Tibial artery (tissue), 4 donors: ENCODE data around the gene KCNH1.
"Not testable (repeated sequence)": the region's sequence is repeated elsewhere in the genome, so short reads cannot be mapped to it uniquely, and the experiment has no call there.

Experiments used
- DNase-seq, 2 donors: peaks; one replicate each; pipeline ENCODE4 v3.0.0-alpha.2; 2019
- H3K27ac ChIP-seq, 2 donors: fragments of 200-600 bp; sonication (generic) in 1 of 2; 1 replicate in 1 of 2; 2 replicates in 1 of 2; pipeline ENCODE4 v1.5.1; 2018 to 2019; ENCODE audit warnings: mild to moderate bottlenecking in 1 of 2
- H3K27me3 ChIP-seq, 2 donors: fragments of 200-600 bp; sonication (generic) in 1 of 2; one replicate each; pipeline versions ENCODE4 v1.5.1 to v1.6.0; 2016 to 2019
- H3K36me3 ChIP-seq, 3 donors: fragments of 200-600 bp; sonication (generic) in 2 of 3; one replicate each; pipeline ENCODE4 v1.5.1; 2016 to 2019; ENCODE audit warnings: mild to moderate bottlenecking in 2 of 3
- H3K4me1 ChIP-seq, 4 donors: fragments of 200-600 bp; sonication (generic) in 2 of 4; 1 replicate in 3 of 4; 2 replicates in 1 of 4; pipeline ENCODE4 v1.5.1; 2016 to 2019
- H3K4me3 ChIP-seq, 2 donors: fragments of 200-600 bp; sonication (generic) in 1 of 2; 1 replicate in 1 of 2; 2 replicates in 1 of 2; pipeline ENCODE4 v1.5.1; 2018 to 2019; ENCODE audit warnings: mild to moderate bottlenecking in 2 of 2
- H3K9me3 ChIP-seq, 3 donors: fragments of 200-600 bp; sonication (generic) in 1 of 3; one replicate each; pipeline ENCODE4 v1.5.1; 2016 to 2019
- CTCF ChIP-seq, 2 experiments: fragments of 200-600 bp in 1 of 2; fragments of 450-650 bp in 1 of 2; IDR thresholded peaks; one replicate each; pipeline ENCODE4 v1.5.1; 2017 to 2019; ENCODE audit warnings: antibody characterized with exemption in 2 of 2, mild to moderate bottlenecking in 1 of 2, moderate library complexity in 1 of 2
- intact Hi-C: fragments of 100-400 bp; cut with DNase I; formaldehyde crosslinking; loops from one replicate; pipeline ENCODE4 v1.15.0; 2023; ENCODE audit warnings: low total_unique reads

The KCNH1 gene

GRCh38 chr1:211018690-211019089, 115.3 kb downstream of the KCNH1 start:
- DNase-seq: no peak
- H3K27me3 ChIP-seq: no peaks in the 10 kb centered on the region
- no peak overlapping the region for H3K27ac ChIP-seq
- TF ChIP-seq CTCF (IDR thresholded peaks at IDR 0.05): no peak
- intact Hi-C loops: no loop called here
- no peaks in the 10 kb centered on the region for H3K9me3 ChIP-seq
- H3K4me1 ChIP-seq: no peaks in the 10 kb centered on the region
- H3K36me3 ChIP-seq: no peaks in the 10 kb centered on the region
- no peak overlapping the region for H3K4me3 ChIP-seq

DNA sequence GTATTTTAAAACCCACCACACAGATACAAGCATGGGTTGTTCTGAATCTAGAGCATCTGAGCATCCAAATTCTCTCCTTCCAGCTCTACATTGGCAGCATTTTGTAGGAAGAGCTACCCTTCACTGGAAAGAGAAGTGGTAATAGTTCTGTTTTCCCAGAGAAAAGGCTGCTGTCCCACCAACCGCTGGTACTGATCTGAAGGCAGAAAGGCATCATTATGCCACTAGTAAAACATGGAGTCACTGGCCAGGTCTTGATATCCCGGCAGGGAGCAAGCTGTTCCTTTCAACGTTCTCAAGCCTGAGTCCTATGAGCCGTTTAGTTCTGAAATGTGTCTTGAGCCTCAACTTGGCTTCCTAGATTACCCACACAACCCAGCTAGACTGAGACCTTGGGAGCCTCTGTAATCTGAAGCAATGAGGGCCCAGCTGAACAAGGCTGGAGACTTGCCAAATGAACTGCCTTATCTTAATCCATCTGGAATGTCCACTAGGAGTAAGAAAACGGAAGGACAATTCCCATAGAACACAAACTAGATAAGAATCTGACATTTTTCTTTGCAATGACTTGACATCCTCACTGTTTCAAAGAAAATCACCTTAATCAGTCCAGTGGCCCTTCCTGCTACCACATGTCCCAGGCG, 116.8 kb downstream of the KCNH1 start:
- Histone ChIP-seq H3K4me1 (no peaks in the 10 kb centered on the region), H3K27me3 (no peaks in the 10 kb centered on the region), H3K4me3 (no peak overlapping the region), H3K27ac (no peak overlapping the region), H3K9me3 (no peaks in the 10 kb centered on the region), H3K36me3 (no peaks in the 10 kb centered on the region)
- intact Hi-C loops: no loop called here
- no peak for DNase-seq
- TF ChIP-seq CTCF (IDR thresholded peaks at IDR 0.05): no peak

DNA sequence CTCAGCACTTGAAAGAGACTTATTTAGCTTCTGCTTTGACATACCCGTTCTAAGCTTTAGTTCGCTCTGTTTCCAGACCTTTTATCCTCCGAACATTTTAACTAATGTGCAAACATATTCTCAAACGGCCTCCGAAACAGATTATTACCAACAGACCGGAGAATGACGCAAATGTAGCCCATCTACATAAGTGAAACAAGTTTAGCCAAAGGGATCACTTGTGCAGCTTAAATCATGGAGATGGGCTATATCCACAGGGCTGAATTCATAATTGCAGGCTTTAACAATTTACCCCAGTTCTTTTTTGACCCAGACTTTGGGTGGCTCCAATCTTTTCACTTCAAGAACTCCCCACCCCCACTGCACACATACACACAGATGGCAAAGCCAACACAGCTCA, 119.7 kb downstream of the KCNH1 start:
- no peak overlapping the region for H3K27ac ChIP-seq
- no peak for TF ChIP-seq CTCF (IDR thresholded peaks at IDR 0.05)
- no peak overlapping the region for H3K4me3 ChIP-seq
- intact Hi-C loops: no loop called here
- no peaks in the 10 kb centered on the region for H3K4me1 ChIP-seq
- no peaks in the 10 kb centered on the region for H3K36me3 ChIP-seq
- DNase-seq: no peak
- no peaks in the 10 kb centered on the region for H3K27me3 ChIP-seq
- no peaks in the 10 kb centered on the region for H3K9me3 ChIP-seq

- no peaks in the 10 kb centered on the region for H3K9me3 ChIP-seq
- TF ChIP-seq CTCF (IDR thresholded peaks at IDR 0.05): no peak
- intact Hi-C loops: no loop called here
- no peak for DNase-seq
- H3K4me1 ChIP-seq: no peaks in the 10 kb centered on the region
- no peaks in the 10 kb centered on the region for H3K36me3 ChIP-seq
- H3K4me3 ChIP-seq: no peak overlapping the region
- H3K27ac ChIP-seq: no peak overlapping the region
- H3K27me3 ChIP-seq: no peaks in the 10 kb centered on the region
These were observed 120.4 kb downstream of the KCNH1 start for GRCh38 chr1:211013346-211014240.

GRCh38 chr1:211011128-211011527, 122.8 kb downstream of the KCNH1 start:
- H3K4me1 ChIP-seq, H3K9me3 ChIP-seq, H3K36me3 ChIP-seq, H3K27ac ChIP-seq, H3K27me3 ChIP-seq, DNase-seq, intact Hi-C loops, H3K4me3 ChIP-seq: not testable (repeated sequence)

- intact Hi-C loops: no loop called here
- no peaks in the 10 kb centered on the region for H3K4me1 ChIP-seq
- no peaks in the 10 kb centered on the region for H3K36me3 ChIP-seq
- no peaks in the 10 kb centered on the region for H3K9me3 ChIP-seq
- no peak overlapping the region for H3K4me3 ChIP-seq
- H3K27me3 ChIP-seq: no peaks in the 10 kb centered on the region
- no peak for DNase-seq
- H3K27ac ChIP-seq: no peak overlapping the region
- TF ChIP-seq CTCF (IDR thresholded peaks at IDR 0.05): no peak
These were observed 124.0 kb downstream of the KCNH1 start for GRCh38 chr1:211009944-211010343.
